ENCODE results near the gene HPF1. TPM values are rescaled to one million over a fixed set of nuclear protein-coding genes. Genes with fewer than 3 reads are reported as not detected.

The HPF1 gene
- total RNA-seq, 1 donor from 2014 or later: 18.9 TPM

GRCh38 chr4:169682372-169683047, 75.2 kb downstream of the HPF1 start:
- no peak for ATAC-seq
- H3K4me1 ChIP-seq: no peaks in the 10 kb centered on the region
- H3K36me3 ChIP-seq: peaks cover 17% of the 10 kb centered on the region
- H3K27me3 ChIP-seq: no peaks in the 10 kb centered on the region
- H3K4me3 ChIP-seq: no peak overlapping the region
- H3K27ac ChIP-seq: no peak overlapping the region
- intact Hi-C loops (cut with DNase I): no loop called here
- no peak for DNase-seq
- no peaks in the 10 kb centered on the region for H3K9me3 ChIP-seq
- TF ChIP-seq, protein P1, sequence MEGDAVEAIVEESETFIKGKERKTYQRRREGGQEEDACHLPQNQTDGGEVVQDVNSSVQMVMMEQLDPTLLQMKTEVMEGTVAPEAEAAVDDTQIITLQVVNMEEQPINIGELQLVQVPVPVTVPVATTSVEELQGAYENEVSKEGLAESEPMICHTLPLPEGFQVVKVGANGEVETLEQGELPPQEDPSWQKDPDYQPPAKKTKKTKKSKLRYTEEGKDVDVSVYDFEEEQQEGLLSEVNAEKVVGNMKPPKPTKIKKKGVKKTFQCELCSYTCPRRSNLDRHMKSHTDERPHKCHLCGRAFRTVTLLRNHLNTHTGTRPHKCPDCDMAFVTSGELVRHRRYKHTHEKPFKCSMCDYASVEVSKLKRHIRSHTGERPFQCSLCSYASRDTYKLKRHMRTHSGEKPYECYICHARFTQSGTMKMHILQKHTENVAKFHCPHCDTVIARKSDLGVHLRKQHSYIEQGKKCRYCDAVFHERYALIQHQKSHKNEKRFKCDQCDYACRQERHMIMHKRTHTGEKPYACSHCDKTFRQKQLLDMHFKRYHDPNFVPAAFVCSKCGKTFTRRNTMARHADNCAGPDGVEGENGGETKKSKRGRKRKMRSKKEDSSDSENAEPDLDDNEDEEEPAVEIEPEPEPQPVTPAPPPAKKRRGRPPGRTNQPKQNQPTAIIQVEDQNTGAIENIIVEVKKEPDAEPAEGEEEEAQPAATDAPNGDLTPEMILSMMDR (IDR thresholded peaks at IDR 0.05): no peak

Other genes with a start within 250 kb of the HPF1 start
- gene NEK1, start 145.4 kb downstream of the HPF1 start, total RNA-seq: 13.5 TPM
- 39.2 TPM for gene CLCN3, start 137.4 kb downstream of the HPF1 start, total RNA-seq